MCF 10A (cell line): ENCODE results near the gene PCNX1. TPM values are rescaled to one million over a fixed set of nuclear protein-coding genes. Genes with fewer than 3 reads are reported as not detected.
A peak's percentile ranks its signal among the peaks of the same experiment; 100 is the strongest.

ENCODE experiments used
- BruUV-seq: library from RNA; stranded (reverse); fragments of 400-500 nt; replicated peaks from 2 replicates; lab custom pipeline; 2021; lab: Mats Ljungman, UMichigan
- CTCF ChIA-PET: fragments of 300-600 bp; sonication (Branson Sonifier 250); formaldehyde crosslinking; extraction: SDS; loops from one replicate; lab custom pipeline; 2021; ENCODE audit warnings: antibody characterized with exemption, inconsistent platforms; lab: Yijun Ruan, JAX
- POLR2A ChIA-PET: fragments of 300-600, 350-650 bp; sonication (Branson Sonifier 250); formaldehyde crosslinking; extraction: SDS; loops from one replicate; lab custom pipeline; 2020; ENCODE audit warnings: antibody characterized with exemption, inconsistent platforms; lab: Yijun Ruan, JAX
- DNase-seq: peaks from one replicate; pipeline ENCODE4 v3.0.0-alpha.2; 2018; ENCODE audit not compliant: unreplicated experiment
- H3K27ac Mint-ChIP-seq: one replicate; pipeline ENCODE4 v1.8.0; 2022; ENCODE audit warnings: mild to moderate bottlenecking, low read depth, mixed read lengths; ENCODE audit not compliant: unreplicated experiment
- H3K27me3 Mint-ChIP-seq: one replicate; pipeline ENCODE4 v1.8.0; 2022; ENCODE audit warnings: mixed read lengths; ENCODE audit not compliant: insufficient read depth, unreplicated experiment
- H3K36me3 Mint-ChIP-seq: one replicate; pipeline ENCODE4 v1.8.0; 2022; ENCODE audit warnings: mild to moderate bottlenecking, moderate library complexity, mixed read lengths; ENCODE audit not compliant: insufficient read depth, unreplicated experiment
- H3K4me1 Mint-ChIP-seq: one replicate; pipeline ENCODE4 v1.8.0; 2022; ENCODE audit warnings: mixed read lengths; ENCODE audit not compliant: insufficient read depth, unreplicated experiment
- H3K4me3 Mint-ChIP-seq: one replicate; pipeline ENCODE4 v1.8.0; 2022; ENCODE audit warnings: mild to moderate bottlenecking, moderate library complexity, mixed read lengths; ENCODE audit not compliant: unreplicated experiment
- H3K9me3 Mint-ChIP-seq: one replicate; pipeline ENCODE4 v1.8.0; 2022; ENCODE audit warnings: mixed read lengths; ENCODE audit not compliant: unreplicated experiment
- intact Hi-C: fragments of 100-400 bp; cut with micrococcal nuclease; formaldehyde crosslinking; loops from 2 replicates; pipeline ENCODE4 v1.14.1; 2022
- total RNA-seq: library from RNA; stranded (reverse); gene quantifications from 2 replicates; pipeline ENCODE4 v1.2.3, GENCODE V29; 2022
- TF ChIP-seq, protein P1 (sequence below): fragments of 200-600 bp; IDR thresholded peaks from one replicate; pipeline ENCODE4 v1.8.0; 2022; ENCODE audit warnings: antibody characterized with exemption, mild to moderate bottlenecking; ENCODE audit not compliant: unreplicated experiment

The PCNX1 gene
- total RNA-seq, 1 experiment from 2014 or later, result 55.6 TPM

DNA sequence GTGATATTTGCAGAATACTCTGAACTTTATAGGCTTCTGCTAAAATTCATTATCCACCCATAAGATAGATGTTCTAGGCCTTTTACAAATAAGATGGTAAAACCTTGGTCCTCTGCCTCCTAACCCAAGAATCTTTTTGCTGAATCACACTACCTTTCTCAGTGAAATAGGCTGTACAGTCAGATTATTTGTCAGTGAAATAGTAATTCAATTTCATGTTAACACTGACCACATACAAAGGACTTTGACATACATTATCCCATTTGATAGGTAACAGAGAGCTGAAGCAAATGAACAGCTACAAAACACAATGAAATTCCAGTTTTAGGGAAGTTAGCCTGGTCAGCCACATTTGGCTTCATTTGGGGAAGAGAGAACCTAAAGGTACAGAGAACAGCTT, 141.1 kb downstream of the PCNX1 start:
- TF ChIP-seq, protein P1, sequence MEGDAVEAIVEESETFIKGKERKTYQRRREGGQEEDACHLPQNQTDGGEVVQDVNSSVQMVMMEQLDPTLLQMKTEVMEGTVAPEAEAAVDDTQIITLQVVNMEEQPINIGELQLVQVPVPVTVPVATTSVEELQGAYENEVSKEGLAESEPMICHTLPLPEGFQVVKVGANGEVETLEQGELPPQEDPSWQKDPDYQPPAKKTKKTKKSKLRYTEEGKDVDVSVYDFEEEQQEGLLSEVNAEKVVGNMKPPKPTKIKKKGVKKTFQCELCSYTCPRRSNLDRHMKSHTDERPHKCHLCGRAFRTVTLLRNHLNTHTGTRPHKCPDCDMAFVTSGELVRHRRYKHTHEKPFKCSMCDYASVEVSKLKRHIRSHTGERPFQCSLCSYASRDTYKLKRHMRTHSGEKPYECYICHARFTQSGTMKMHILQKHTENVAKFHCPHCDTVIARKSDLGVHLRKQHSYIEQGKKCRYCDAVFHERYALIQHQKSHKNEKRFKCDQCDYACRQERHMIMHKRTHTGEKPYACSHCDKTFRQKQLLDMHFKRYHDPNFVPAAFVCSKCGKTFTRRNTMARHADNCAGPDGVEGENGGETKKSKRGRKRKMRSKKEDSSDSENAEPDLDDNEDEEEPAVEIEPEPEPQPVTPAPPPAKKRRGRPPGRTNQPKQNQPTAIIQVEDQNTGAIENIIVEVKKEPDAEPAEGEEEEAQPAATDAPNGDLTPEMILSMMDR, result no peak
- ChIA-PET POLR2A (interaction anchor here (1.0 kb wide), 1 partner anchor 274 kb away, joined by 3 read pairs; no protein-coding TSS in a partner anchor), CTCF (interaction anchor here (0.9 to 1.5 kb wide), 2 partner anchors 26 to 89 kb away, joined by 4 read pairs; no protein-coding TSS in a partner anchor)
- DNase-seq, result no peak
- Mint-ChIP-seq H3K4me1 (no peaks in the 10 kb centered on the region), H3K27ac (peak overlapping the region; percentile 19), H3K27me3 (no peaks in the 10 kb centered on the region), H3K4me3 (no peak overlapping the region), H3K9me3 (no peaks in the 10 kb centered on the region), H3K36me3 (peaks cover 38% of the 10 kb centered on the region)
- no TSS peak for BruUV-seq
- intact Hi-C loops, result no loop called here

DNA sequence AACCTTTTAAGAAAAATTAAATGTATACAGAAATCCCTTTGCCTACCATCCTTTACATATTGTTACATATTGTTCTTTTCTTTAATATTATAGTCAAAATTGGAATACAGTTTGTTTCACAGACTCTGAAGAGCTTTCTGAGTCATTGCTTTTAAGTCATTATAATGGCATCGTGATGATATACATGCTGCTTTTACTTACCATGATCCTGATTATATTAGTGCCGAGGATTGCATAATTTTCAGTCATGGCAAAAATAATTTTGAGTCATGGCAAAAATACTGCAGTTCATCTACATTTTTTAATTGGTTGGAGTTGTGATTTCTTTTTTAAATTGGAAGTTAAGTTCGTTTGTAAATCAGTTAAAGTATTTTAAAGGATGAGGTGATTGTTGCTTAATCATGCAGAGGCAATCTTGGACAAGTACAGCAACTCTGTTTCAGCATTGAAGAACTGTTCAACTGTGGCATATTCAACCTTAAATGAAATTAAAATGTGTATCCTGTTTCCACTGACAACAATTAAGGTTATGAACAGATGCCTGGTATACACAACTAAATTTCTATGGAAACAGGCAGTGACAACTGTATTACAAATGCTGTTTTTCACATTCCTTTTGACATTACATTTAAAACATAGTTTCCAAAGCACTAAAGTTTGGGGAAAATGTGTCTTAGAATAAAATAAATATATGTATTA, 142.3 kb downstream of the PCNX1 start:
- DNase-seq, result peak; percentile 26
- Mint-ChIP-seq H3K36me3 (peaks cover 32% of the 10 kb centered on the region), H3K4me1 (no peaks in the 10 kb centered on the region), H3K27me3 (no peaks in the 10 kb centered on the region), H3K9me3 (no peaks in the 10 kb centered on the region), H3K4me3 (no peak overlapping the region), H3K27ac (no peak overlapping the region)
- intact Hi-C loops, result no loop called here
- BruUV-seq, result no TSS peak
- TF ChIP-seq, protein P1, result no peak
- POLR2A ChIA-PET, result interaction anchor here (0.7 to 1.0 kb wide), 2 partner anchors 12 to 27 kb away, joined by 4 to 5 read pairs; no protein-coding TSS in a partner anchor
- CTCF ChIA-PET, result interaction anchor here (0.7 to 1.5 kb wide), 5 partner anchors 9 to 1130 kb away, joined by 3 to 5 read pairs (median 4); no protein-coding TSS in a partner anchor

DNA sequence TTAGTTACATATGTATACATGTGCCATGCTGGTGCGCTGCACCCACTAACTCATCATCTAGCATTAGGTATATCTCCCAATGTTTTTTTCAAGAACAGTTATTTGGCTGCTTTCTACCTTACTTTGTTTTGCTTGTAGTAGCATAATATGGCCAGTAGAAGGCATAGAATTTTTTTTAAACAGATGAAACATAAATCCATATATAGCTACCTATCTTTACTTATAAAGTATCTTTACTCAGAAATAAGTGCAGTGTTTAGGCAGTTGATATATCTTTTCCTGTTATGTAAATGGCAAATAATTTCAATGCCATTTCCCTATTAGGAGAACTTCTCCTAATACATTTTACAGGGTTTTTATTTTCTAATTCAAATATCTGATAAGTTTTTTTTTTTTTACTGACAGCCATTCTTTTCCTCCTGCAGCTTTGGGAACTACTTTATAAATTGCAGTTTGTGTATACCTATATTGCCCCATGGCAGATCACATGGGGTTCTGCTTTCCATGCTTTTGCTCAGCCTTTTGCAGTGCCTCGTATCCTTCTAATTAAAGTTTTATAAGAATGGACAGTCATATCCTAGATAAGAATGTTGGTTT, 143.1 kb downstream of the PCNX1 start:
- peak; percentile 20 for DNase-seq
- Mint-ChIP-seq H3K9me3 (no peaks in the 10 kb centered on the region), H3K27ac (no peak overlapping the region), H3K36me3 (peaks cover 32% of the 10 kb centered on the region), H3K27me3 (no peaks in the 10 kb centered on the region), H3K4me3 (no peak overlapping the region), H3K4me1 (no peaks in the 10 kb centered on the region)
- no TSS peak for BruUV-seq
- intact Hi-C loops, result no loop called here
- TF ChIP-seq, protein P1, result peak; percentile 22
- ChIA-PET CTCF (interaction anchor here (0.5 to 1.2 kb wide), 5 partner anchors 9 to 805 kb away, joined by 3 to 5 read pairs (median 3); no protein-coding TSS in a partner anchor), POLR2A (interaction anchor here (0.7 to 1.0 kb wide), 2 partner anchors 11 to 26 kb away, joined by 4 to 5 read pairs; no protein-coding TSS in a partner anchor)

DNA sequence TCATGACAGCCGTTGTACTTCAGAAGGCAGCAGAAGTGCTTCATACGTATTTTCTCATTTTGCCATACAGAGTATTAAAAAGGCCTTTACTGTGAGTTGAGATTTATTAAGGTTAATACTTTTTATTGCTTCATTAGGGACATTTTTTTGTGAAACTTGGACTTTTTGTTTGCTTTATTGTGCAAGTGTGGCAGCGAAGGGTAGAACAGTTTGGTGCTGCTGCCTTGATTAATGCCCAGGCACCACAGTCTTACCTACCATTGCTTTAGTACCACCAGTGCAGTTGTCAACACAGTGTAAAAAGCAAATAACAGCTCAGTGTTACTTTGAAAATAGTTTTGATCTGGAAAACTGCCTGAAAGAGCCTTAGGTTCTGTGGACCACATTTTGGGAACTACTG, 147.4 kb downstream of the PCNX1 start:
- Mint-ChIP-seq H3K36me3 (peaks cover 43% of the 10 kb centered on the region), H3K4me3 (no peak overlapping the region), H3K9me3 (no peaks in the 10 kb centered on the region), H3K4me1 (no peaks in the 10 kb centered on the region), H3K27me3 (no peaks in the 10 kb centered on the region), H3K27ac (no peak overlapping the region)
- CTCF ChIA-PET, result no interaction called here
- no TSS peak for BruUV-seq
- TF ChIP-seq, protein P1, result no peak
- intact Hi-C loops, result no loop called here
- POLR2A ChIA-PET, result no interaction called here
- DNase-seq, result no peak
